Body of pancreas (tissue), 4 donors: ENCODE results near the gene BTG3. TPM values are rescaled to one million over a fixed set of nuclear protein-coding genes. Genes with fewer than 3 reads are reported as not detected.

Source experiments
- ATAC-seq: fragments of 150-250 bp; one replicate; pipeline ENCODE4 v1.9.1; 2016
- DNase-seq, 4 donors: peaks; one replicate each; pipeline ENCODE4 v3.0.0-alpha.2; 2019
- H3K27ac ChIP-seq, 4 donors: fragments of 200-600 bp; sonication (generic); 1 replicate in 3 of 4; 2 replicates in 1 of 4; pipeline versions ENCODE4 v1.5.1 to v1.6.1; 2016 to 2019; ENCODE audit warnings: mild to moderate bottlenecking in 1 of 4, mixed read lengths in 1 of 4, moderate library complexity in 1 of 4
- H3K27me3 ChIP-seq, 2 donors: fragments of 200-600 bp; sonication (generic); one replicate each; pipeline ENCODE4 v1.6.0; 2016; ENCODE audit warnings: mild to moderate bottlenecking in 1 of 2
- H3K36me3 ChIP-seq, 2 donors: fragments of 200-600 bp; sonication (generic); replicated peaks in 1 of 2; 2 replicates each; pipeline ENCODE4 v1.5.1; 2016; ENCODE audit warnings: low read depth in 2 of 2; ENCODE audit not compliant: insufficient read depth in 1 of 2
- H3K4me1 ChIP-seq: fragments of 200-600 bp; sonication (generic); one replicate; pipeline ENCODE4 v1.6.0; 2016
- H3K4me3 ChIP-seq, 2 donors: fragments of 200-600 bp; sonication (generic); 1 replicate in 1 of 2; 2 replicates in 1 of 2; pipeline ENCODE4 v1.5.1; 2016 to 2019
- H3K9me3 ChIP-seq, 3 donors: fragments of 200-600 bp; sonication (generic); 1 replicate in 2 of 3; 2 replicates in 1 of 3; pipeline ENCODE4 v1.5.1; 2016
- CTCF ChIP-seq, 7 experiments: fragments of 450-650 bp in 4 of 7; fragments of 200-600 bp in 3 of 7; sonication (generic) in 3 of 7; IDR thresholded peaks; one replicate each; pipeline ENCODE4 v1.5.1; 2016 to 2019; ENCODE audit warnings: antibody characterized with exemption in 7 of 7
- POLR2A ChIP-seq, 3 donors: fragments of 450-650 bp; IDR thresholded peaks; one replicate each; pipeline ENCODE4 v1.6.1; 2016; ENCODE audit warnings: antibody characterized with exemption in 3 of 3, mild to moderate bottlenecking in 2 of 3
- WGBS, 2 donors: methylation state at CpG; one replicate each; pipeline ENCODE4 v1.1.5; 2017; 5-methylcytosine and 5-hydroxymethylcytosine counted together
- intact Hi-C: fragments of 100-400 bp; cut with DNase I; formaldehyde crosslinking; loops from one replicate; pipeline ENCODE4 v1.15.1; 2023
- total RNA-seq, 2 donors: library from RNA; depleted of rRNA; stranded (reverse); fragments of >200 nt; gene quantifications; one replicate each; pipeline ENCODE4 v1.1.0, GENCODE V29; 2016

The BTG3 gene
- total RNA-seq, 2 donors from 2014 or later = 16.6 to 55.4 TPM

GRCh38 chr21:17650292-17650691 is 37.6 kb upstream of the BTG3 start:
- H3K27me3 ChIP-seq = no peaks in the 10 kb centered on the region
- H3K4me1 ChIP-seq = no peaks in the 10 kb centered on the region
- no peak overlapping the region for H3K4me3 ChIP-seq
- no peaks in the 10 kb centered on the region for H3K9me3 ChIP-seq
- ATAC-seq (no peak), DNase-seq (no peak)
- TF ChIP-seq POLR2A (IDR thresholded peaks at IDR 0.05) (no peak), CTCF (IDR thresholded peaks at IDR 0.05) (no peak)
- no peak overlapping the region for H3K27ac ChIP-seq
- 17 to 21% methylated on average over 1 of the region's 1 CpG for whole genome bisulfite sequencing, 2 donors
- intact Hi-C loops = no loop called here
- no peaks in the 10 kb centered on the region for H3K36me3 ChIP-seq

- Histone ChIP-seq H3K27ac (no peak overlapping the region), H3K36me3 (no peaks in the 10 kb centered on the region), H3K9me3 (no peaks in the 10 kb centered on the region), H3K27me3 (no peaks in the 10 kb centered on the region), H3K4me1 (no peaks in the 10 kb centered on the region), H3K4me3 (no peak overlapping the region)
- WGBS, 2 donors = 77 to 84% methylated on average over 4 of the region's 4 CpGs
- TF ChIP-seq POLR2A (IDR thresholded peaks at IDR 0.05) = no peak
- TF ChIP-seq CTCF (IDR thresholded peaks at IDR 0.05) = no peak
- ATAC-seq (no peak), DNase-seq (no peak)
- intact Hi-C loops = no loop called here
Observed at GRCh38 chr21:17646790-17647189, 34.1 kb upstream of the BTG3 start.

GRCh38 chr21:17644186-17644585 is 31.5 kb upstream of the BTG3 start:
- intact Hi-C loops = no loop called here
- DNase-seq (no peak), ATAC-seq (no peak)
- no peak for TF ChIP-seq CTCF (IDR thresholded peaks at IDR 0.05)
- TF ChIP-seq POLR2A (IDR thresholded peaks at IDR 0.05) = no peak
- no peak overlapping the region for H3K4me3 ChIP-seq
- no peak overlapping the region for H3K27ac ChIP-seq
- no peaks in the 10 kb centered on the region for H3K36me3 ChIP-seq
- no peaks in the 10 kb centered on the region for H3K4me1 ChIP-seq
- H3K27me3 ChIP-seq = no peaks in the 10 kb centered on the region
- H3K9me3 ChIP-seq = no peaks in the 10 kb centered on the region

GRCh38 chr21:17640821-17641220 is 28.1 kb upstream of the BTG3 start:
- intact Hi-C loops = no loop called here
- no peaks in the 10 kb centered on the region for H3K27me3 ChIP-seq
- no peak overlapping the region for H3K4me3 ChIP-seq
- TF ChIP-seq POLR2A (IDR thresholded peaks at IDR 0.05) (no peak), CTCF (IDR thresholded peaks at IDR 0.05) (no peak)
- H3K36me3 ChIP-seq = no peaks in the 10 kb centered on the region
- H3K9me3 ChIP-seq = no peaks in the 10 kb centered on the region
- H3K4me1 ChIP-seq = no peaks in the 10 kb centered on the region
- no peak overlapping the region for H3K27ac ChIP-seq
- WGBS, 2 donors = 65 to 75% methylated on average over 2 of the region's 2 CpGs
- no peak for ATAC-seq
- no peak for DNase-seq

GRCh38 chr21:17636711-17637110 is 24.0 kb upstream of the BTG3 start:
- no peaks in the 10 kb centered on the region for H3K36me3 ChIP-seq
- 68 to 89% methylated on average over 4 of the region's 4 CpGs for WGBS, 2 donors
- H3K27ac ChIP-seq = no peak overlapping the region
- H3K4me1 ChIP-seq = no peaks in the 10 kb centered on the region
- no peak for TF ChIP-seq CTCF (IDR thresholded peaks at IDR 0.05)
- no peak for TF ChIP-seq POLR2A (IDR thresholded peaks at IDR 0.05)
- intact Hi-C loops = no loop called here
- H3K9me3 ChIP-seq = no peaks in the 10 kb centered on the region
- no peak for ATAC-seq
- H3K27me3 ChIP-seq = no peaks in the 10 kb centered on the region
- no peak for DNase-seq
- H3K4me3 ChIP-seq = no peak overlapping the region
